Mucosa of rectum (tissue), 2 donors: ENCODE measurements around the gene TCEA2.

Experiments used
- H3K27ac ChIP-seq, 2 donors: one replicate each; pipeline ENCODE4 v1.7.0; 2013; ENCODE audit warnings: inconsistent platforms in 2 of 2, low read depth in 2 of 2, low read length in 2 of 2
- H3K27me3 ChIP-seq, 2 donors: one replicate each; pipeline ENCODE4 v1.7.0; 2013; ENCODE audit warnings: low read length in 2 of 2; ENCODE audit not compliant: control insufficient read depth in 2 of 2, insufficient read depth in 2 of 2
- H3K36me3 ChIP-seq, 2 donors: one replicate each; pipeline ENCODE4 v1.7.0; 2013; ENCODE audit warnings: low read length in 2 of 2; ENCODE audit not compliant: control insufficient read depth in 2 of 2, insufficient read depth in 2 of 2
- H3K4me1 ChIP-seq, 2 donors: one replicate each; pipeline ENCODE4 v1.7.0; 2013; ENCODE audit warnings: low read length in 2 of 2, mild to moderate bottlenecking in 1 of 2; ENCODE audit not compliant: control insufficient read depth in 2 of 2, insufficient read depth in 2 of 2
- H3K4me3 ChIP-seq, 2 donors: one replicate each; pipeline ENCODE4 v1.7.0; 2013; ENCODE audit warnings: low read length in 2 of 2
- H3K9ac ChIP-seq, 2 donors: one replicate each; pipeline ENCODE4 v1.7.0; 2013; ENCODE audit warnings: low read length in 2 of 2, low read depth in 1 of 2, mild to moderate bottlenecking in 1 of 2
- H3K9me3 ChIP-seq, 2 donors: one replicate each; pipeline ENCODE4 v1.7.0; 2013; ENCODE audit warnings: low read length in 2 of 2; ENCODE audit not compliant: control insufficient read depth in 2 of 2
- donor health status: healthy.
- donor health status: Normal muscosa, but diverticular disease.

Gene TCEA2

GRCh38 chr20:64108731-64109681, 46.0 kb downstream of the TCEA2 start:
- Histone ChIP-seq H3K9me3 (no peaks in the 10 kb centered on the region), H3K4me3 (no peak overlapping the region), H3K4me1 (no peaks in the 10 kb centered on the region), H3K27me3 (peaks cover under 1 to 2% of the 10 kb centered on the region in 2 donors), H3K27ac (no peak overlapping the region), H3K9ac (no peak overlapping the region), H3K36me3 (no peaks in the 10 kb centered on the region)

DNA sequence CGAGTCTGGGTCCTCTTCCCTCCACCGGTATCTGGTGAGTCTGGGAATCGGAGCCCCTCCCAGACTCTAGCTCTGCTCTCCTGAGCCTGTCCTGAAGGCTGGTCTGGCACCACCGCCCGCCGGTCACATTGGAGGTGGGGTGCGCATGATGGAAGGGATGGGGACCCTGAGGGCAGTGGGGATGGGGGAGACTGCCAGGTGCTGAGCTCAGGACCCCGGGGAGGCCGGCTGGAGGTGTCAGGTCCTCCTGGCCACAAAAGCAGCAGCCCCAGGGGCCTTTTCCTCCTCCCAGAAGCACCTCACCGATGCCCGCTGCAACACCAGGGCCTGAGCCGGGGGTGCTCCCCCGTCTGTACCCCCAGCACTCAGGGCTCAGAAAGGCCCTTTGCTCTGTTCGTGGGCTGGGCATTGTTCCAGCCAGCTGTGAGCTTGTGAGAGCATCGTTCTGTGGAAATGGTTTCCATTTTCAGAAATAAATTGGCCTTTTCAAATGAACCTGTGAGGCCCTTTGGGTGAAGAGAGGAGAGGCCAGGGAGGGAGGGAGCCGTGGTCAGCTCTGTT, 46.9 kb downstream of the TCEA2 start:
- no peak overlapping the region for H3K4me3 ChIP-seq
- H3K4me1 ChIP-seq: no peaks in the 10 kb centered on the region
- peaks cover 0 to 2% of the 10 kb centered on the region in 2 donors for H3K27me3 ChIP-seq
- H3K9ac ChIP-seq: no peak overlapping the region
- H3K36me3 ChIP-seq: no peaks in the 10 kb centered on the region
- no peaks in the 10 kb centered on the region for H3K9me3 ChIP-seq
- no peak overlapping the region for H3K27ac ChIP-seq

DNA sequence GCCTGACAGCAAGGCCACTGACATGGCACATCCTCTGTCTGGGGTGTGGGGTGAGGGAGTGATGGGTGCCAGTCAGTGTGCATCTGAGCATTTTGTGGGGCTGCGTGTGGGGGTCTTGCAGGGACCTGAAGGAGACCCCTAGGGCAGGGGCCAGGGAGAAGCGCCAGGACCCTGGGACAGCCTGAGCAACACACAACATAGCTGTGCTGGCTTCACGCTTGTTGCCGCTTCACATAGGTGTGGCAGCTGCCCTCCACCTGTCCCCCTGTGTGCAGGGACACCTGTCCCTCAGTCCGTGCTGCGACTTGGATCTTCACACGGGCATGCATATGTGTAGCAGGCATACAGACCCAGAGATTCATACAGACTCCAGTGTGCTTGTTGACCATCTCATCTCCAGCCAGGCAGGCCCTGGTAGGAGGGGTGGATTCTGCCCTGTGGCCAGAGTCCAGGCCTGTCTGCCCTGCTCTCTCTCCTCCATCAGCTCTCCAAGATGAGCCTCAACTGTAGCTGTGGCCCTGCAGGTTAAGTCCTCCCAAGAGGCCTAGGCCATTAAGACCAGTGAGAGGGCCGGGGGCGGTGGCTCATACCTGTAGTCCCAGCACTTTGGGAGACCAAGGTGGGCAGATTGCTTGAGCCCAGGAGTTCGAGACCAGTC, 47.5 kb downstream of the TCEA2 start:
- Histone ChIP-seq H3K27ac (no peak overlapping the region), H3K4me1 (no peaks in the 10 kb centered on the region), H3K36me3 (no peaks in the 10 kb centered on the region), H3K4me3 (no peak overlapping the region), H3K9me3 (no peaks in the 10 kb centered on the region), H3K27me3 (peaks cover 0 to 2% of the 10 kb centered on the region in 2 donors), H3K9ac (no peak overlapping the region)

DNA sequence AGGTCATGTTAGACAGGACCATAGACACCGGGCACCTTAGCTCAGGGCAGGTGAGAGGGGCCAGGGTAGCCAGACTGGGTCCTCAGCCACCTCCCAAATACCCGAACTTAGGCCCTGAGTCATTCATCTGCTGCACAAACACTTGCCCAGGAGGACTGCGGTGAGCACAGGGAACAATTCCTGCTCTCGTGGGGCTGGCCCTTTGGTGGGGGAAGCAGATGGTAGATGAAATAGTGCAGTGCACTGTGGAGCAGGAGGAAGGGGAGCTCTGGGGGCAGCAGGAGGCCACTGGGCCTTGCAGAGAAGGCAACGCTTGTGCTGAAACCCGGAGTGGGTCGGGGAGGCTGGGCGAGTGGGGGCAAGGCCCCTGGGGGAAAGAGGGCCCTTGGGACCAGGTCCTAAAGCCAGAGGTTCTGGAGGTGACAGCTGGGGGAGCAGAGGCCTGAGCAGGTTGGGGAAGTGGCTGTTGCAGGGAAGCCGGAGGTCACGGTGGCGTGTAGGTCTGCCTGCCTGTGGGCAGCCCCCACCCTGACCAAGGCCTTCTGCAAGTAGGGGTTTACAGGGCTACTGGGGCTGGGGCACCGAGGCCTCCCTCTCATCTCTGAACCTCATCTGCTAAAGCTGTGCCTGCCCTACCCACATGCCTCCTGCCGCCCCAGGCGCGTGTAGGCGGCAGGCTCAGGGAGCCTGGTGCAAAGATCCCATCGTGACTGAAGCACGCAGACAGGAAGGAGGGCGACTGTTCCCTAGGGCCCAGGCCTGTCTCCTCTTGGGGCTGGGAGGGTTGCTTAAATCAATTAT, 49.0 kb downstream of the TCEA2 start:
- Histone ChIP-seq H3K4me1 (no peaks in the 10 kb centered on the region), H3K27ac (no peak overlapping the region)

DNA sequence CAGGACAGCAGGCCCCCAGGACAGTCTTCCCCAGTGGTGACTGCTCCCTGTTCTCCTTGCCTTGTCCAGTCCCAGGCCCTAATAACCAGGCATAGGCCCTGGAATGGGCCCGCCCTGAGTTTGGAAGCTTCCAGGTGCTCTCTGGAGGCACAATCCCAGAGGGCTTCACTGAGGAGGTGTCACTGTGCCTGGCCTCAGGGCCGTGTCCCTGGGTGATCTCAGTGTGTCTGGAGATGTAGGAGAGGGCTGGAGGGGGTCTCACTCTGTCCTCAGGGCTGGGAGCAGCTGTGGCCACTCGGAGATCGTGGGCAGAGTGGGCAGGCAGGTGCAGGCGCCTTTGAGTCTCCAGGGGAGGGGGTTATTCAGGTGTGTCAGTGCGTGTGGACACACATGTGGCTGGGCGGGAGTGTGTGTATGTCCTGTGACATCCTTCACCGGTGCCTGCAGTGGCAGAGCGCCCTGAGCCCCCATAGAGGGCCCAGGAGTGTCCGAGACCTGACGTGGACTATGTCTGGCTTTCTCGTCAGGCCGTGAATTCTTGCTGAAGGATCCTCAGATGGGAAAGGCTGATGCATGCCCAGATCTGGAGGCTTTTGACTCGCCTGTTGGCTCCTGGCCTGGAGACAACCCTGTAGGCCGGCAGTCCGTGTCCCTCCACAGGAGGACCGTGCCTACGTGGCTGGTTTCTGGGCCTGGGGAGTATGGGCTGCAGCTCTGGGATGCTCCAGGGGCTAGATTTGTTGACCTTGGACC, 49.9 kb downstream of the TCEA2 start:
- H3K4me1 ChIP-seq: no peaks in the 10 kb centered on the region
- no peaks in the 10 kb centered on the region for H3K27me3 ChIP-seq
- H3K36me3 ChIP-seq: no peaks in the 10 kb centered on the region
- H3K9ac ChIP-seq: no peak overlapping the region
- no peaks in the 10 kb centered on the region for H3K9me3 ChIP-seq
- no peak overlapping the region for H3K4me3 ChIP-seq
- H3K27ac ChIP-seq: no peak overlapping the region

More for the DNA sequence above, 49.0 kb downstream of the TCEA2 start:
- Histone ChIP-seq H3K36me3 (no peaks in the 10 kb centered on the region), H3K27me3 (peaks cover 0 to 2% of the 10 kb centered on the region in 2 donors), H3K9me3 (no peaks in the 10 kb centered on the region), H3K4me3 (no peak overlapping the region), H3K9ac (no peak overlapping the region)

DNA sequence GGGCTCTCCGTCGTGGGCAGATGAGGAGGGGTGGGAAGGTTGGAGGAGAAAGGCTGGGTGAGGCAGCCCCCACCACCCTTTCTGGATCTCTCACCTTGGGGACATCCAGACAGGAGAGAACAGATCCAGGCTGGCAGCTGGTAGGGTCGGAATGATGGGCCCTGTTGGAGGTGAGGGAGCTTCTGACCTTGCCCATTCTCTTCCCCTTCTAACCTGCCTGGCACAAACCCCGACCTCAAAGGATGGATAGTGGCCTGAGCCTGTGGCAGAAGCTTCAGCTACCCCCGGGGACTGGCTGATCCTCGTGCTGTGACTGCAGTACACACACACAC, 50.4 kb downstream of the TCEA2 start:
- H3K9me3 ChIP-seq: no peaks in the 10 kb centered on the region
- no peak overlapping the region for H3K9ac ChIP-seq
- no peaks in the 10 kb centered on the region for H3K27me3 ChIP-seq
- no peak overlapping the region for H3K27ac ChIP-seq
- no peaks in the 10 kb centered on the region for H3K36me3 ChIP-seq
- H3K4me3 ChIP-seq: no peak overlapping the region
- H3K4me1 ChIP-seq: no peaks in the 10 kb centered on the region

GRCh38 chr20:64113796-64114355, 50.9 kb downstream of the TCEA2 start:
- Histone ChIP-seq H3K9ac (no peak overlapping the region), H3K27ac (no peak overlapping the region), H3K9me3 (no peaks in the 10 kb centered on the region), H3K4me1 (no peaks in the 10 kb centered on the region), H3K4me3 (no peak overlapping the region), H3K27me3 (no peaks in the 10 kb centered on the region), H3K36me3 (no peaks in the 10 kb centered on the region)

DNA sequence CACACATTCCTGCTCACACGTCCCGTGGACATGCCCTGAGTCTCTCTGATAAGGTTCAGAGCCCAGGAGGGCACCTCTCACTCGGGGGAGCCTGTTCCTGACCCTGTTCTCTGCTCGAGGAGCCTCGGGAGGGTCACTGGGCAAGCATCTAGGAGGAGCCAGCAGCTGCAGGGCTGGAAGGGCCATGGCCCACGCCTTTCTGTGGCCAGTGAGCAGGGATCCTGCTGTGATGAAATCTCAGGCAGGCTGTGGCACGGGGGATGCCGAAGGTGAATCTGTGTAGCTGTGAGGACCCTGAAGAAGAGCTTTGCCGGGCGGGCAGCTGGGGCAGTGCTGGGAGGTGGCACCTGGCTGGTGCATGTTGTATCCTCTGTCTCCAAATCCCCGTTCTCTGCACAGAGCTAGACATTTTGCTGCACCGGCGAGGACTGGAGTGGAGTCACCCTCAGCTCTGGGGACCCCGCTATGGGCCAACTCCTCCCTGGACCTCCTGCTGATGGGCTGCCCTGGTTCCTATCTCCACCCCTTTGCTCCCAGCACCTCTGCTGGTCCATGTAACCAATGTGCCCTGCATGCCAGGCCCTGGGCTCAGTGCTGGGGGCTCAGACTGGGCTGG, 51.5 kb downstream of the TCEA2 start:
- no peaks in the 10 kb centered on the region for H3K4me1 ChIP-seq
- no peaks in the 10 kb centered on the region for H3K9me3 ChIP-seq
- H3K9ac ChIP-seq: no peak overlapping the region
- H3K27me3 ChIP-seq: no peaks in the 10 kb centered on the region
- H3K36me3 ChIP-seq: no peaks in the 10 kb centered on the region
- H3K27ac ChIP-seq: no peak overlapping the region
- H3K4me3 ChIP-seq: no peak overlapping the region
